Body of pancreas (tissue), 4 donors: ENCODE results near the gene GNAI2.
"Not testable (repeated sequence)": the region's sequence is repeated elsewhere in the genome, so short reads cannot be mapped to it uniquely, and the experiment has no call there.

ENCODE experiments used
- CTCF ChIP-seq, 7 experiments: fragments of 450-650 bp in 4 of 7; fragments of 200-600 bp in 3 of 7; sonication (generic) in 3 of 7; IDR thresholded peaks; one replicate each; pipeline ENCODE4 v1.5.1; 2016 to 2019; ENCODE audit warnings: antibody characterized with exemption in 7 of 7
- POLR2A ChIP-seq, 3 donors: fragments of 450-650 bp; IDR thresholded peaks; one replicate each; pipeline ENCODE4 v1.6.1; 2016; ENCODE audit warnings: antibody characterized with exemption in 3 of 3, mild to moderate bottlenecking in 2 of 3

- not testable (repeated sequence) for TF ChIP-seq CTCF, POLR2A (IDR thresholded peaks at IDR 0.05)
Measured at GRCh38 chr3:50262200-50262599, 26.2 kb downstream of the GNAI2 start.
